ENCODE data around the gene FSD1L.

Gene FSD1L

DNA sequence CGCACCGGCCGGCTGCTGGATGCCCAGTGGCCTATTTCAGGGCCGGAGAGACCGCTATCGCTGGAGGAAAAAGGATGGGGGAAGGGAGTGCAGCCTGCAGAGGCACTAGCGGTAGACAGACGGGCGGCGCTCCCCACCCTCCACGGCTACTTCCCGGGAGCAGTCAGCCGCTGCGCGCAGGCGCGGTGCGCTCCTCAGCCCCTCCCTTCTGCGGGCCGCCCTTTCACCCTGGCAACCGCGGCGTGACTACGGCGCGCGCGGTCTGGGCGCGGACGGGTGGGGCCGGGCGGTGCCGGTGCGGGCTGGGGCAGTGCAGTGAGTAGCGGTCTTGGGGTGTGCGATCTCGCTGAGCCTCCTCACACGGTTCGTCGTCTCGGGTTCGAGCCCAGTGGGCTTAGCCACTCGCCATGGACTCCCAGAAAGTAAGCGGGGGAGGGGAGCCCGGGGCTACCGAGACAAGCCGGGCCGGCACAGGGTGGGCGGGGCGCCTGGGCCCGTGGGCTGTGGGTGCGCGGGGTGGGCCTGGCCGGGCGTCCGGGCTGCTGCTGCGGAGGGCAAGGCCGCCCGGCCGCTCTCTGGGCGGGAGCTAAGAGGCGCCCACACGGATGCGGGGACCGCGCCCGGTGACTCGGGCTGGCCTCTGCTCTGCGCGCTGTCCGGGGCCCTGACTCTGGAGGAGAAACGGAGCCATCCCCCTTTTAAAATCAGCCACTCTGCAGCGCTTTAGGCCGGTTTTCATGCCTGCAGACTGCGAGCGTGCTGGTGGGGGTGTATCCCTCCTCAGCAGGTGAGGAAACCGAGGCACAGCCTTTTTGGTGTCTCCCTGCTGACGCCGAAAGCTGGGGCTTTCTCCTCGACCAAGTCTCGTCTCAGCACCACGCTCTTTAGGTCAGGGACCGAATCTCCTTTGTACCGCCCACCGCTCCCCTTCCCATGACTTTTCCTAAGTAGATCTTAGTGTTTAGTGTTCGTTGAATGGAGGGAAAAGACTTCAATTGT is at the start of gene FSD1L:
TSS of gene FSD1L (plus strand) at position 221 of the 999 bp plus-strand sequence. CDS start at position 408, 187 bp downstream.
- DNase-seq: peak; percentile 84

DNA sequence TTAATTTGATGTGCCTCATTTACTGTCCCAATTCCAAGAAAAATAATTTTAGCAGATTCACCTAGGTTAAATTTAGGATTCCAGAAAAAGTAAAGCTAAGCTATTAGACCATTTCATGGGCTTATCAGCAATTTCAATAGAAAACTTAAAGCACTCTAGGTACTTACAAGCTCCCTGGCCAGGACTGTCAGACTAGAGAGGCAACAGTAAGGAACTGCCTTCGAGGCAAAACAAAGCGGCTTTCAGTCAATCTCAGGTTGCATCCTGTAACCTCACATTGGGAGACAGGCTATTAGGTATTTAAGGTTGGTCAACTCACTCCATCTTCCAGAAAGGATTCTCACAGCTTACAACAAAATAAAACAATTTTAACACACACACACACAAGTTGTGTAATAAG is 48.7 kb upstream of the FSD1L start:
- no peak for DNase-seq

DNA sequence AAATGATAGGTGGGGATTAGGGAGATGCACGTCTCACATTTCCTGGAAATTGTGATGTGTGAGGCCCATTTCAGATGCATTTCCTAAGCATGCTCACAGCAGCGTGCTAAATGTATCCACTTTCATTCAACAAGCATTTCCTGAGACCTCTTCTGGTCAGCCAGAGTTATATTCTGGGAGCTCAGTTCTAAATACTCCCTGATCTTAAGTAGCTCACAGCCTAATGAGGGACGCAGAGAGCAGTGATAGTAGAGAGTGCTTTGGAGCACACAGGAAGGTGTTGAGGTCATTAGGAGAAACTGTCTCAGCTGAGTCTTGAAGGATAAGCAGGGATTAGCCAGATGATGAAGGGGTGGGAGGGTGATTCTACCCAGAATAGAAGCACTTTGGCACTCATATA is 46.2 kb upstream of the FSD1L start:
- no peak for DNase-seq

DNA sequence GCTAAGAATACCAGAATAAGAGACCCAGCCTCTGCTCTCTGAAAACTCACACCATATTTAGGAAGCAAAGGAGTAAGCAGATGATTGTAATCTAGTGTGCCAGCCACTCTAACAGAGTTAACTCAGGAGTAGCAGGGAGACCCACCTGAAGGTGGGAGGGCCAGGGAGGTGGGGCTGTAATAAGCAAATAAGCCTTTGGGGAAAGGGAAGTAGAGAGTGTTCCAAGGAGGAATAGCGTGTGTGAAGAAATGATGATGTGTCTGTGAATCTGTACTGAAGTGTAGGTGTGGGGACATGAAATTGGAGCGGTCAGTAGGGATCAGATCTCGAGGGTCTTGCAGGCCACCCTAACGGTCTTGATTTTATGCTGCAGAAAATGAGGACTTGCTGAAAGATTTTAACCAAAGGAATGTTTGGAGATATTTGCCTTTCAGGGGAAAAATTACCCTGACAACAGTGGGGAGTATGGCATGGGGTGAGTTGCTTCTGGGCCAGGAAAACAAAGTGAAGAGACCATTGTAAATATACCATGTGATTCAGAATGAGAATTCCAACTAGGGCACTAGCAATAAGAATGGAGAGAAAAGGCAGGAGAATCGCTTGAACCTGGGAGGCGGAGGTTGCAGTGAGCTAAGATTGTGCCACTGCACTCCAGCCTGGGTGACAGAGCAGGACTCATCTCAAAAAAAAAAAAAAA is 44.1 kb upstream of the FSD1L start:
- DNase-seq: no peak

DNA sequence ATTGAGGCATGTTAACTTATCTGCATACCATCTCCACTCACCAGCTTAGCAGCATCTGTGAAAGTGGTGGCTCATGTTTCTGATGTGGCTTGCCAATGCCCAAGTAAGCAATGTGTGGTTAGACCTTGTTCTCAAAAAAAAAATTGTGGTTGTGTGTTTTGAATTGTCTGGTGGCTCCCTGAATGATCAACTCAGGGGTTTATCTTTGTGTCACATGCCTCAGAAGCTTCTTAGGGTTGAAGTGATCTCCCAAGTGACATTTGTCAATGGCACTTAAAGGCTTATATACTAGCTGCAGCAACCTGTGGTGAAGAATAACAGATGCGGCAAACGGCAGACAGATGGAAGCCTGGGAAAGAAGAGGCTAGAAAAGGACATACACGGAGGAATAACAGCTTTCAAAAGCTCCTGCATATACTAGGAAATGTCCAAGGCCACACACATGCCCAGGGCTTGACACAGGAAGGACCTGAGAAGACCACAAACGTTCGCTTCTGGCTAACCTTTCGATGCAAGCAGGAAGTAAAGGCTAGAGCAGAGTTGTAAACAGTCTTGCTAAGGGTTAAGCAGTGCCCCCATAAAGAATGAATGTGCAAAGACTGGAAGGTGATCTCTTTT is 42.2 kb upstream of the FSD1L start:
- DNase-seq: peak; percentile 76

DNA sequence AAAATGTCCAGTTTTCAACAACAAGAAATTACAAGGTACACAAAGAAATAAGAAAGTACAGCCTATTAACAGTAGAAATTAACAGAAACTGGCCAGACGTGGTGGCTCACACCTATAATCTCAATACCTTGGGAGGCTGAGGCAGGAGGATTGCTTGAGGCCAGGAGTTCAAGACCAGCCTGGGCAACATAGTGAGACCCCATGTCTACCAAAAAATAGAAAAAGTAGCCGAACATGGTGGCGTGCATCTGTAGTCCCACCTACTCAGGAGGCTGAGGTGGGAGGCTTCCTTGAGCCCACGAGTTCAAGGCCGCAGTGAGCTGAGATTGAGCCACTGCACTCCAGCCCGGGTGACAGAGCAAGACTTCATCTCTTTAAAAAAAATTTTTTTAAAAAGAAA is 41.5 kb upstream of the FSD1L start:
- DNase-seq: no peak

DNA sequence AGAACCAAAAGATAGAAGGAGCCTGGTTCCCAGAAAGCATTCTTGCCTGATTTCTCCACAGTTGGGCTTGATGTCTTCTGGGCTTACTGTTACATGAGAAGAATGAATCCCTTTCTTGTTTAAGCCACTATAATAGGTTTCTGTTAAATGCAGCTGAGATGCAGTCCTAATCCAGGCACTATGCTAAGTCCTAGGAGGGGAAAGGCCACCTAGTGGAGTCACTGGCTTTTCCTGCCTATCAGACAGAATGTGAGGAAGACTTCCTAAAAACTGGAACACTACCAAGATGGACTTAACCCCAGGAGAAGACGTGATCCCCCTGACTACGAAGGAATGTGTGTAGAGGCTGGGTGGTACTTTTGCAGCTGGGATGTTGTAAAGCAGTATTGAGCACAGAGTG is 34.3 kb upstream of the FSD1L start:
- no peak for DNase-seq

DNA sequence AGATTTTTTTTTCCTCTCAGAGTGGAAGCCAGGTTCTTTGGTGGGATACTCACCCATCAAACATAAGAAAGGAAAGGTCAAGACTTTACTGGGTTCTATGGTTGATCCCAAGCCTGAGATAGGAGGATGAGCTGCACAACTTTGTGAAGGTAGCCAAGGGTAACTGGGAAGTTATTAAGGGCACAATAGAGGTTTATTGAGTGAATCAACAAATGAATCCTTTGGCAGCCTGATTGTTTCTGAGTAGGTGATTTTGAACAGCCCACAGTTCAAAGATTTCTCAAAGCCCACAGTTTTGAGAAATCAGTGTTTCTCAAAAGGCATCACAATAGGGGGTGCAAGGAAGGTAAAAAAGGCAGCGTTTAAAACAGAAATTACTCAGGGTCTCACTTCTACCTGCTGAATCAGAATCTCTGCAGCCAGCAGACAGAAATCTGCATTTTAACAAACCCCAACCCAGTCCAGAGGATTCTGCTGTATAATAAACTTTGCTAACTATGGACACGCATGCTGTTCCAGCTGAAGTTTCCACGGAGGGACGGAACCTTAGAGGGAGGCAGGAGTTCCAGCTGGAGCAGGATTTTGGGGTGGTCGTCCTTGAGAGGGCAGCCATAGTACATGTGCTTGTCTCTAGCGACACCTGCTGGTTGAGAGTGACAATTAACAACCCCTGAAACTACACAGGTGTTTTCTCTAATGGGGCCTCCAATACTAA is 32.7 kb upstream of the FSD1L start:
- DNase-seq: peak; percentile 72

DNA sequence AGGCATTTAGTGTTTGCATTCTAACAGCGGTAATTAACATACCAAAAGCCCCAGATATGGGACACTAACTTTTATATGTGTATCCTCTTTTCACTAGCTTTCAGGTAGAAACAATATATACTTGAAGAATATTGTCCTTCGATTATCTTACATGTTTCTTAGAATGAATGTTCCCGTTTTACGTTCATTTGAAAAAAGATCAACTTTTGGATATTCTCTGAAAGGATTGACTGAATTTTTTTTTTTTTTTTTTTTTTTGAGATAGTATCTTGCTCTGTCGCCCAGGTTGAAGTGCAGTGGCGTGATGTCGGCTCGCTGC is 32.2 kb upstream of the FSD1L start:
- no peak for DNase-seq

DNA sequence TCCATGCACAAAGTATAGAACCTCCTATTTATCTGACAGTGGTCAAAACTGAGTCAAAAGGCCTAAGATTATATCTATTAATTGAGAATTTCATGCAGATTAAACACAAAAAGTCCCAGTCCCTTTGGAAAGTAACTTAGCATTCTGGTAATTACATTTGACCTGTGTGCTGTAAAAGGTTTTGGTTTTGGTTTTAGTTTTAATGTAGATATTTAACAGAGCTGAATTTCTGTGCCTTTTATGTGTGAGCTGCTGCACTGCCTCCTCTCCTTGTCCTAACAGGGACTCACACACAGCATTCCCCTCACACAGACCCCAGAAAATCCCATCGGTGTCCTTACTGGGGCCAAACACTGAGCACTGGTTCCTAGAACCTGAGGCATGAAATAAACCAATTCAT is 31.0 kb upstream of the FSD1L start:
- no peak for DNase-seq

DNA sequence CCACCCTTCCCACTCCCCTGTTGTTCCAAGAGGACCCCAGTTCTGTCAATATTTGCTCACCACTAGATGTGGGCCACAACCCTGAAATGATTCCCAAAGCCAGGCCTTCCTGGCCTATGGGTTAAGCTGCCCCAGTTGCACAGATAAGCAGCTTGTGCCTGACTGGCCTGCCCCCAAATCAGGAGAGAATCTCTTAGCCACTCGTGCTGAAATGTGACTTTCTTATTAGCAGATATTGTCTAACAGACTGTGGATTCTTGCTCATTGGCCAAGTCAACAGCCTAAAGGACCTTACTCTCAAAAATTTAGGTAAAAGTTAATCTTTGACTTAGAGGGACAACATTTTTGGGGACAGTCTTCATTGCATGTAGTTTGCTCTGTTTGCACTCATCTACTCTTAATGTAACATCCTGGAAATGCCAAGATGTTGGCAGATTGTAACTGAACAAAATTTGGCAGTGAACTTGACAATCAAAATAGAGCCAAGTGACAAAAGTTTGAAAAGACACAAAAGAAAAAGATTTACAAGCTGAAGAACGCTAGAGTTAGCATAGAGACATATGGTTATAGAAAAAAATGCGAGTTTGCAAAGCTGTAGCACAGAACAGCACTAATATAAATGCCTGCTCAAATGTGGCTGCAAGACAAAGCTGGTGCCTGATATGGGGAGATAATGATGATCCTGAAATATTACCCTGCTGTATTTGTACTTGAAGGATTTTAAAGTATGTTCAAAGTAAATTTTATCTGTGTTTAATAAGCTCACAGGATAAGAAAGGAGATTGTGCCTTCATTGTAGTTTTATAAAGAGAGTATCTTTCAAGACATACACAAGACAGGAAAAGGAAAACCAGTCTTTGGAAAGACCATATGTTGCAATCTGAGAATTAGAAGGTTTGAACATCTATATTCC is 29.0 kb upstream of the FSD1L start:
- no peak for DNase-seq

DNA sequence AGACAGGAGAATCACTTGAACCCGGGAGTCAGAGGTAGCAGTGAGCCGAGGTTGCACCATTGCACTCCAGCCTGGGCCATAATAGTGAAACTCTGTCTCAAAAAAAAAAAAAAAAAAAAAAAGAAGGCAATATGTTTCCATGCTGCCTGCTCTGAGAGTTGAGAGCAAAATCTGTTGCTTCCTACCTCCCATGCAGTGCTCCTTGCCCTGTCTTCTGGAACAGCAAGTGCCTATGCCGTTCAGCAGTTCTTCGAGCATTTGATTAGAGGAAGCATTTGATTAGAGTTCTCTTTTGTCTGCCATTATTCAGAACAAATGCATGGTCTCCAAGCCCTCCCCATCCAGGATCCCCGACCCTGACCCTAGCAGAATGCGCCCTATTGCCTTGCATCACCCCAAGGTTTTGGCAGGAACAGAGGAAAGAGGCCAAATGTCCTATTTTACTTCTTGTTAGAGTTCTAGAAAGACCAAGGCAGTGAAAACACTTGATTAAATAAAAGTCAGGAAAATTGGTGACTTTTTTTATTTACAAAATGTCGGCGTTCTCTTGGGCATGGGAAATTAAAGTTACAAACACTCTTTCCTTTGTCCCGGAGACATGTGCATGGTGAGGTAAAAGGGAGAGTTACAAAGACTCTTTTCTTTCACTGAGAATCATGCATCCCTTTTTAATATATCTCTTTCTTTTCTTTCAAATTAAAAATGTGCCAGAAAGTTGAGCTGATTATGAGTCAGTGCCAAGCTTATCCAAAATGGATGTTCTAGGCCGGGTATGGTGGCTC is 27.8 kb upstream of the FSD1L start:
- no peak for DNase-seq

DNA sequence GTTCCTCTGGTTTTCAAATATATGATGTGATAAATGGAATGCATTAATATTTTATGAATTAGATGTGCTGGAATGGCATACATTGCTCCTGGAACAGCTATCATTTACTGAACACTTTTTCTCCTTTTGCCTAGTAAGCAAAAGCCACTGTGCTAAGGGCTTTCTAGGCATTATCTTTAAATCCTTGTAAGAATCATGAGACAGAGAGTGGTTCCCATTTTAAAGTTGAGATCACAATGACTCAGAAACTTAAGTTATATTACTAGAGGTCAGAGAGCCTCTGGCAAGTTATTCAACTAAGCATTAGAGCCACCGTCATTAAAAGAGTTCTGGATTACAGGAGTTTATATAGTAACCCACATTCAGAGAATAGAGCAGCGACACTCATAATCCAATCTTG is 26.7 kb upstream of the FSD1L start:
- DNase-seq: no peak

DNA sequence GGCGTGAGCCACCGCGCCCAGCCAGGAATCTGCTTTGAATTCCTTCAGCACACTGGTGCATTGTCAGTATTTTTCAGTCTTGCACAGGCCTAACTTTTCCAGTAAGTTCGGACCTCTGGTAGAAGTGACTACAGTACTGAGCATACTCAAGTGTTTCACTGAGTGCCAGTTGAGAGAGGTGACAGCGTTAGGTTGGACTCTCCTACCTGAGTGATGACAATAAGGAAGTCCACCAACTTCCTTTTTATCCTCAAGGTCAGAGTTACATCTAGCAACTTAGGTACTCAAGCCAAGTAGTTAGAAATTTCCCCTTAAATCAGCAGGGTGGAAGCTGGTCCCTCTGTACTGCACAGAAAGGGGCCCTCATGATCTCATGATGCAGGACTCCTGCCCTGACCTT is 26.0 kb upstream of the FSD1L start:
- no peak for DNase-seq

DNA sequence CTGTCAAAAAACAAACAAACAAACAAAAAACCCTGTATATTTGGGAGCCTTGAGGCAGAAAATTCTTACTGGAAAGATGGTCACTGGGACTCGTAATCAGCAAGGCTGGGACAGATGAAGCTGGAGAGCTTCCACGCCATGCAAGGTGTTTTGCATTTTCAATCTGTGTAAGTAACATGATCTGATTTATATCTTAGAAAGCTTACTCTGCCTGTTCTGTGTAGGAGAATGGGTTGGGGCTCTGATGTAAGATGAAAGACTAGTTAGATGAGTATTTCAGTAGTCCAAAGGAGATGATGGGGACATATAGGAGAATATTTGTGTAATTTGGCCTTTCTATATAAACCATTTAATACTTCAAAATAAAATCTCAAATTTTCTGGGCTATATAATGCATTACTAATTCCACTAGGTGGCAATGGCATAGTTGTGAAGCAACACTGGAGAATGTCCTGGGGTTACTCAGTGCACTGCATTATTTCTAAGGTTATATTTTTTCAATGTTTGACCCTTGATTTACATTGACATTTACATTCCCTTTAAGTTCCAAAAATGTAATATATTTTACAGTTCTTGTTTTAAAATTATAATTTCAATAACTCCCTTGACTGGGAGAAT is 21.9 kb upstream of the FSD1L start:
- no peak for DNase-seq

DNA sequence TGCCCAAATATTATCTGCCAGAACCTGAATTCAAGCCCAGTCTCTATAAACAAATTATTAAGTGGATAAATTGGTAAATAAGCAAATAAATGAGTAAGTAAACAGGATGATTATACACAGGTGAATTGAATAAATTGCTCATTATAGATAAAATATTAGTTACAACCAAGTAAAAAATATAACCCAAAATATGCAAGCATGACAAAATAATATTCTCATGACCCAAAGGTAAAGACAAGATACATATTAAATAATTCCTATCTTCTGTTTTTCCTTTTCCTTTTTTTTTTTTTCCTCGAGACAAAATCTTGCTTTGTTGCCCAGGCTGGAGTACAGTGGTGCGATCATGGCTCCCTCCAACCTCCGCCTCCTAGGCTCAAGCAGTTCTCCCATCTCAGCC is 21.2 kb upstream of the FSD1L start:
- DNase-seq: no peak

DNA sequence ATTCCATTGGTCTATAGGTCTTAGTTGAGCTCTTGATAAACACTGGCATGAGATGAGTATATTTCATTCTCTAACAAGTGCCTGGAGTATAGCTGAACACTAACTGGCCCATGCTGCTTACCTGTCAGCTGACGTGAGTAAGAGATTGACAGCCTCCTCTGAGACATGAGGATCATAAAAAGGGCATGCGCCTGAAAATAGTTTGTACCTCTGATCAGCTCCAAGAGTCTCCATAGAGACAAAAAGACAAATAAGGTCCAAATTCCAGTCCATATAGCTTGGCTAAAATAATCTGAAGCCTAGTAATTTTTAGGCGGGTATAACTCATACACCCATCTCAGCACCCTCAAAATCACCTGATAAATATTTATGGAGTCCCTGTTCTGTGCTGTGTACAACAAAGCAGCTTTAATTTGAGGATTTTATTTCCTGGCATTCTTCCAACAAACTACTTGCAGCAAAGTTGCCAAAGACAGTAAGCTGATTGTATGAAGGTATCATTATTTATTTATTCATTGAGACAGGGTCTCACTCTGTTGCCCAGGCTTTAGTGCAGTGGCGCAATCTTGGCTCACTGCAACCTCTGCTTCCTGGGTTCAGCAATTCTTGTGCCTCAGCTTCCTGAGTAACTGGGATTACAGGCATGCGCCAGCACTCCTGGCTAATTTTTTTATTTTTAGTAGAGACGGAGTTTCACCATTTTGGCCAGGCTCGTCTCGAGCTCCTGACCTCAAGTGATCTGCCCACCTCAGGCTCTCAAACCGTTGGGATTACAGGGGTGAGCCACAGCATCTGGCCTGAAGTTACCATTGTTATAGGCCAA is 16.2 kb upstream of the FSD1L start:
- no peak for DNase-seq

DNA sequence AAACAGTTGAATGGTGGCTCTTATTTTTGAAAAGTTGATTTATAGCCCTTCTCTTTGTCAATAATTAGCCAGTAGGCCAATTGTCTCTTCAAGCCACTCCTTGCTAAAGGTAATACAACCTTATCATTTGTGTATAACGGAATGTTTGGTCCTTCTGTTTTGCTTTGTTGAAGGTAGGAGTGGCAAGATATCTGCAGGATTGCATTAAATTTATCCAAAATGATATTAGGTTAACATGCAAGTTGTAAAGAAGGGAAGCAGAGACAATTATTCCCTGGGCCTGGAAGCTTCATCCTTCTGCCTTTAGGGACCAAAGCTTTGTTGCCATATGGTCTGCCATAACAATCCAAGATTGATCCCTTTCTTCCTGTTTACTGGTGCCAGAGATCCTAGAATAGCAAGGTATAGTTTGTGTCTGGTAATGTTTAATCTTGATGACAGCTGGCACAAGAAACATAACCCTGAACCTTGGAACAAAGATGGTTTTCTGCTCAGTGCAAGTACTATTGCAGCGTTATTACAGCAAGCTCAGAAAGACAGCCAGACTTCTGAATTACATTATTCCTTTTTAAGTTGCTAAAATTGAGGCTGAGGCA is 15.5 kb upstream of the FSD1L start:
- no peak for DNase-seq

DNA sequence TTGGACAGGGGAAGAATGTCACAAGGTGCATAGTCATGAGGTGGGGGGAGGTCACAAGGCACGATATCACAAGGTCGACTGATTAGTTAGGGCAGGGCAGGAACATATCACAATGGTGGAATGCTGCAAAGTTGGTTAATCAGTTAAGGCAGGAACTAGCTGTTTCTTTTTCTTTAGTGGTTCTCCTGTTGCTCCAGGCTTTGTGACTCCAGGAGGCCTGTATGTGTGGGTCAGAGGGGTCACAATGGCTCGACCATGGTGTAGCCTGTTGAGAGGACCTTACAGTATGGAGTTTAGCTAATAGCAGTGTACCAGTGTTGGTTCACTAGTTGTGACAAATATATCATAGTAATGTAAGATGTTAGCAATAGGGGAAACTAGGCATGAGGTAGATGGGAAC is 12.4 kb upstream of the FSD1L start:
- DNase-seq: no peak
